Measurements from ENCODE around the gene CSNK1D. TPM values are rescaled to one million over a fixed set of nuclear protein-coding genes. Genes with fewer than 3 reads are reported as not detected.

The CSNK1D gene
- total and polyA plus RNA-seq, 8 donors = 47.1 to 107 (median 66.0) TPM

DNA sequence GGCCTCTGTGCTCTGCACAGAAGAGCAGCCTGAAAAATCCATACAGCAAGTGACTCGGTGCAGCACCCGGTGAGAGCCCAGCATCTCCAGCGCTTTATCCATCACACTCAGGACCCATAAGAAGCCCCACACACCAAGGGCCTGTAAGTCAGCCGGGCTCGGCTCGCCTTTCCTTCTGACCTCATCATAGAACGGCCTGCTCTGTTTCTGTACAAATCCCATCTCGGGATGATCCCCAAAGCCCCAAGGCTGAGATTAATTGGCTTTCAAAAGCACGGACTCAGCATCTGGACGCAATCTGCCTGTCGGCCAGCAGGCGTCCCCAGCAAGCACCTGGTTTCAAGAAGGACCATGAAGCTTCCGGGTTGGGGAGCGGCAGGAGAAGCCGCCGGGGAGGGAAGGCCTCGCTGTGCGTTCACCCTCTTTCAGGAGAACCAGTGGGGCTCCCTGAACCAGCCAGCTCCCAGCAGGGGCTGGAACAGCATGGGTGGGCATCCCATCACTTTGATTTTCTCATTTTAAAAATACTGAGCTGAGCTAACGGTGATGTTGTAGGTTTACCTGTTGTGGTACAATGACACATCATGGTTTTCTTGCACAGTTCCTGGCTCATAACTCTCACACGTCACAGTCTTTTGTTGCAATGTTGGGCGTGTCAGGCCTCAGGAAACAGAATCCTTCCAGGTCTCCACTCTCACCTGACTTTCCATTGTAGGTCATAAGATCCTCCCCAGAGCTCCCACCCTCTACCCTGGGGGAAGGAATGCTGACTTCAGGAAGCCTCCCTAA lies 67.6 kb downstream of the CSNK1D start:
- ATAC-seq = peak; percentile 88 to 98 (median 95)
- H3K9me3 ChIP-seq = no peaks in the 10 kb centered on the region
- H3K27ac ChIP-seq = peak overlapping the region; percentile 34 to 78 (median 72)
- TF ChIP-seq, protein P1, sequence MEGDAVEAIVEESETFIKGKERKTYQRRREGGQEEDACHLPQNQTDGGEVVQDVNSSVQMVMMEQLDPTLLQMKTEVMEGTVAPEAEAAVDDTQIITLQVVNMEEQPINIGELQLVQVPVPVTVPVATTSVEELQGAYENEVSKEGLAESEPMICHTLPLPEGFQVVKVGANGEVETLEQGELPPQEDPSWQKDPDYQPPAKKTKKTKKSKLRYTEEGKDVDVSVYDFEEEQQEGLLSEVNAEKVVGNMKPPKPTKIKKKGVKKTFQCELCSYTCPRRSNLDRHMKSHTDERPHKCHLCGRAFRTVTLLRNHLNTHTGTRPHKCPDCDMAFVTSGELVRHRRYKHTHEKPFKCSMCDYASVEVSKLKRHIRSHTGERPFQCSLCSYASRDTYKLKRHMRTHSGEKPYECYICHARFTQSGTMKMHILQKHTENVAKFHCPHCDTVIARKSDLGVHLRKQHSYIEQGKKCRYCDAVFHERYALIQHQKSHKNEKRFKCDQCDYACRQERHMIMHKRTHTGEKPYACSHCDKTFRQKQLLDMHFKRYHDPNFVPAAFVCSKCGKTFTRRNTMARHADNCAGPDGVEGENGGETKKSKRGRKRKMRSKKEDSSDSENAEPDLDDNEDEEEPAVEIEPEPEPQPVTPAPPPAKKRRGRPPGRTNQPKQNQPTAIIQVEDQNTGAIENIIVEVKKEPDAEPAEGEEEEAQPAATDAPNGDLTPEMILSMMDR (IDR thresholded peaks at IDR 0.05) = peak; percentile 69 to 90 (median 86)
- WGBS, 2 donors = 12 to 13% methylated on average over 20 to 21 of the region's 21 CpGs
- peaks cover 0 to 6% (median 0%) of the 10 kb centered on the region in 3 donors for H3K36me3 ChIP-seq
- peak; percentile 68 to 91 (median 81) for DNase-seq
- no peak overlapping the region for H3K4me3 ChIP-seq
- no peaks in the 10 kb centered on the region for H3K27me3 ChIP-seq
- peaks cover 0 to 10% (median 0%) of the 10 kb centered on the region in 3 donors for H3K4me1 ChIP-seq
- FAIRE-seq = no peak
- intact Hi-C loops (cut with DNase I) = loop anchor here in 1 of 3 donors (10.0 kb wide), 1 partner anchor 119 kb away; no protein-coding TSS in a partner anchor

DNA sequence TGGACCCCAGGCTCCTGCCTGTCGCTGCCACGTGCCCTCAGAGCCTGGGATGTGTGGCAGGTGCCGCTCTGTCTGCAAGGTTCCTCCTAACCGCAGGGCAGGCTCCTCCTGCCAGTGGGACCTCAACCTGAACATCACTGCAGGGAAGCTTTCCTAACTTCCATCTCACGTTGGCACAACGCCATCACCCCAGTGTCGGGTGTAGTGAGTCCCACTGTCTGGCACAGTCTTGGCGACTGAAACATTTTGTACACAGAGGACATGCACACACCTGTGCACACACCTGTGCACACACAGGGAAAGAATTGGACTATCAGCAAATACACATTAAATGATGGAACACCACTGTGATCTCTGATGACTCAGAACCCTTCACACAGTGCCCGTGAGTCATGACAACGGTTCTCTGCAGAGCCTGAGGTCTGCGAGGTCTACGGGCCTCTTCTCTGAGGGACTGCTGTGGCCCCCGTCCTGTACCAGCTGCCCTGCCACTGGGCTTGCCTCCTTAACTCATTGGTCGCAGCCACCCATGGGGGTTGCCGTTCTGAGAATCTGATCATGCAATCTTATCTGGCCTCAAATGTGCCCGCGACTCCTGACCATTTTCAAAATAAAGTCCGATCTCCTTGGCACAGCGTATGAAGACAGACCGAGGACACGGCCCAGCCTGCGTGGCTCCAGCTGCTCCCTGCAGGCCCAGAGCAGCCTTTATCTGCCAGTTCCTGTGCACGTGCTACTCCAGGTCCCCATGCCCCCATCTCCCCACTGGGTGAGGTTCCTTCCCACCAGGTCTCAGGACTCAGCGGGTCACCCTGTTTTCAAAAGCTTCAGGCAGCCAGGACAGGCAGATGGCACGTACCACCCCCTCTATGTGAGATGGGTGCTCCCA lies 68.4 kb downstream of the CSNK1D start:
- Histone ChIP-seq H3K9me3 (no peaks in the 10 kb centered on the region), H3K27me3 (no peaks in the 10 kb centered on the region), H3K36me3 (peaks cover 0 to 12% (median 0%) of the 10 kb centered on the region in 3 donors), H3K4me1 (peaks cover 0 to 10% (median 0%) of the 10 kb centered on the region in 3 donors), H3K4me3 (no peak overlapping the region), H3K27ac (peak overlapping the region in 1 of 4 donors; percentile 78)
- 58 to 59% methylated on average over 25 of the region's 25 CpGs for WGBS, 2 donors
- FAIRE-seq (no peak), ATAC-seq (peak in 2 of 4 donors; percentile 13 to 33), DNase-seq (peak in 2 of 6 donors; percentile 21 to 54)
- TF ChIP-seq, protein P1 (IDR thresholded peaks at IDR 0.05) = no peak
- intact Hi-C loops (cut with DNase I) = loop anchor here in 1 of 3 donors (10.0 kb wide), 1 partner anchor 120 kb away; no protein-coding TSS in a partner anchor

DNA sequence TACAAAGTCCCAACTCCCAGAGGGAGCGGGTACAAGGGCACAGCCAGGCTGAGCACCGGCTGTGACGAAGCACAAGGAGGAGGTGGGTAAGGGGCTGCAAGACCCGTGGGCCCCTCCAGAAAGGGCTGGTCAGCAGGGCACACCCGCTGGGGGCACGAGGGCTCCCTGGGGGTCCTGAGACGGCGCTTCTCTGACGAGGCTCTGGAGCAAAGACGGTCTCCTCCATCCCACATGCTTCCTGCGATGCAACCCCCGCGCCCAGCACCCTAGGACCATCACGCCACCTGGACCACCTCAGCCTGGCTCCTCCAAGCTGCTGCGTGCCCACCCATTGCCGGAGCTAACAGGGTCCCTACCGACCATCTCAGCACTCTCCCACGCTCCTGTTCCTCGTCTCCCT lies 69.6 kb downstream of the CSNK1D start:
- Histone ChIP-seq H3K4me3 (no peak overlapping the region), H3K27ac (no peak overlapping the region), H3K36me3 (peaks cover 0 to 17% (median 0%) of the 10 kb centered on the region in 3 donors), H3K9me3 (no peaks in the 10 kb centered on the region), H3K27me3 (no peaks in the 10 kb centered on the region), H3K4me1 (peaks cover 0 to 10% (median 0%) of the 10 kb centered on the region in 3 donors)
- intact Hi-C loops (cut with DNase I) = loop anchor here in 1 of 3 donors (10.0 kb wide), 1 partner anchor 121 kb away; no protein-coding TSS in a partner anchor
- ATAC-seq (no peak), FAIRE-seq (no peak), DNase-seq (no peak)
- WGBS, 2 donors = 75 to 93% methylated on average over 14 to 19 of the region's 19 CpGs
- TF ChIP-seq, protein P1 (IDR thresholded peaks at IDR 0.05) = no peak

DNA sequence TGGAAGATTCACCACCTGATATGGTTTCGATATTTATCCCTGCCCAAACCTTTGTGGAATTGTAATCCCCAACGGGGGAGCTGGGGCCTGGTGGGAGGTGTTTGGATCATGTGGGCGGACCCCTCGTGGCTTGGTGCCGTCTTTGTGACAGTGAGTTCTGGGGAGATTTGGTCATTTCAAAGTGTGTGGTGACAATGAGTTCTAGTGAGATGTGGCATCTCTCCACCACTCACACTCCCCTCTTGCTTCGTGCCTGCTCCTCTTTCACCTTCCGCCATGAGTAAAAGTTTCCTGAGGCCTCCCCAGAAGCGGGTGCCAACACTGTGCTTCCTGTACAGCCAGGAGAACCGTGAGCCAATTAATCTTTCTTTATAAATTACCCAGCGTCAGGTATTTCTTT lies 70.5 kb downstream of the CSNK1D start:
- Histone ChIP-seq H3K27me3 (no peaks in the 10 kb centered on the region), H3K27ac (no peak overlapping the region), H3K9me3 (no peaks in the 10 kb centered on the region), H3K4me3 (no peak overlapping the region), H3K4me1 (peaks cover 0 to 10% (median 0%) of the 10 kb centered on the region in 3 donors), H3K36me3 (peaks cover 0 to 18% (median 0%) of the 10 kb centered on the region in 3 donors)
- DNase-seq (no peak), ATAC-seq (no peak), FAIRE-seq (no peak)
- TF ChIP-seq, protein P1 (IDR thresholded peaks at IDR 0.05) = no peak
- 75 to 81% methylated on average over 10 of the region's 10 CpGs for WGBS, 2 donors
- intact Hi-C loops (cut with DNase I) = loop anchor here in 1 of 3 donors (10.0 kb wide), 1 partner anchor 122 kb away; no protein-coding TSS in a partner anchor

Measured in pancreas (tissue), 10 donors.